NCI-H2029 treated with DMSO at 0.1 percent for 48 hours (cell line): ENCODE measurements around the gene IKZF3.
"Not testable (repeated sequence)": the region's sequence is repeated elsewhere in the genome, so short reads cannot be mapped to it uniquely, and the experiment has no call there.

Source experiments
- DNase-seq: peaks from one replicate; lab custom pipeline; 2025; lab: John Stamatoyannopoulos, UW

The IKZF3 gene

GRCh38 chr17:39863918-39864746 lies at the start of gene IKZF3:
TSS of gene IKZF3 (minus strand) at chr17:39864312. CDS start at chr17:39864126, 186 bp downstream.
- DNase-seq: no peak

- DNase-seq: no peak
Measured at GRCh38 chr17:39908789-39909352, 44.8 kb upstream of the IKZF3 start.

- no peak for DNase-seq
Measured at GRCh38 chr17:39904990-39905288, 40.8 kb upstream of the IKZF3 start.

- no peak for DNase-seq
Measured at GRCh38 chr17:39903158-39903884, 39.2 kb upstream of the IKZF3 start.

GRCh38 chr17:39902027-39902426 lies 37.9 kb upstream of the IKZF3 start:
- not testable (repeated sequence) for DNase-seq

- DNase-seq: no peak
Measured at GRCh38 chr17:39899215-39899614, 35.1 kb upstream of the IKZF3 start.

- no peak for DNase-seq
Measured at GRCh38 chr17:39898088-39898487, 34.0 kb upstream of the IKZF3 start.

GRCh38 chr17:39894681-39895376 lies 30.7 kb upstream of the IKZF3 start:
- DNase-seq: no peak

GRCh38 chr17:39889200-39889599 lies 25.1 kb upstream of the IKZF3 start:
- no peak for DNase-seq

- DNase-seq: no peak
Measured at GRCh38 chr17:39887078-39887477, 23.0 kb upstream of the IKZF3 start.

- DNase-seq: not testable (repeated sequence)
Measured at GRCh38 chr17:39886102-39886501, 22.0 kb upstream of the IKZF3 start.

GRCh38 chr17:39872751-39873150 lies 8.6 kb upstream of the IKZF3 start:
- DNase-seq: no peak

- no peak for DNase-seq
Measured at GRCh38 chr17:39871801-39872200, 7.7 kb upstream of the IKZF3 start.

- no peak for DNase-seq
Measured at GRCh38 chr17:39870776-39871175, 6.7 kb upstream of the IKZF3 start.

GRCh38 chr17:39868554-39868942 lies 4.4 kb upstream of the IKZF3 start:
- no peak for DNase-seq

GRCh38 chr17:39867880-39868553 lies 3.9 kb upstream of the IKZF3 start, which contains the start of gene ZPBP2:
TSS of gene ZPBP2 (plus strand) at chr17:39868202. CDS start at chr17:39868355, 153 bp downstream.
- DNase-seq: no peak

GRCh38 chr17:39867084-39867879 lies 3.2 kb upstream of the IKZF3 start:
- no peak for DNase-seq

GRCh38 chr17:39866013-39866730 lies 2.1 kb upstream of the IKZF3 start:
- no peak for DNase-seq

GRCh38 chr17:39863244-39863917 lies 731 bp downstream of the IKZF3 start:
- no peak for DNase-seq

GRCh38 chr17:39861235-39861634 lies 2.9 kb downstream of the IKZF3 start:
- DNase-seq: no peak
